GM12872 (cell line): ENCODE measurements around the gene CENPT.

Experiments used
- TF ChIP-seq, protein P1 (sequence below): IDR thresholded peaks from 3 replicates; pipeline ENCODE4 v1.5.1; 2011; ENCODE audit warnings: low read depth, mild to moderate bottlenecking, low read length, moderate library complexity; ENCODE audit not compliant: insufficient read depth

CENPT gene

DNA sequence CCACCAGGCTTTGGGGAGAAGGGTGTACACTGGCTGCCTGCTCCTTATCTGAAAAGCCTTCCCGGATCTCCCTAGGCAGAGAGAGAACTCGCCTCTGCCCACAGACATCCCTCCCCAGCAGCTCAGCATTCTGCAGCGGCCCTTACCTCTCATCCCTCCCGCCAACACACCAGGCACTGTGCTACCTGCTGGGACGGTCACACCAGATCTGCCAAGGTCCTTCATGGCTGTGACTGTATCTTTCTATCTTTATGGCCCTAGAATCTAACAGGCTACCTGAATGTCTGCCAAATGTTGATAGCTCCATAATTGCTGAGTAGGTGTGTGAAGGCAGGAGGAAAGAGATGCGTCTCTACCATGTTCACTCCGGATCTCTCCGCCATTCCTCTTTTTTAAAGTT, 32.9 kb downstream of the CENPT start:
- TF ChIP-seq, protein P1, sequence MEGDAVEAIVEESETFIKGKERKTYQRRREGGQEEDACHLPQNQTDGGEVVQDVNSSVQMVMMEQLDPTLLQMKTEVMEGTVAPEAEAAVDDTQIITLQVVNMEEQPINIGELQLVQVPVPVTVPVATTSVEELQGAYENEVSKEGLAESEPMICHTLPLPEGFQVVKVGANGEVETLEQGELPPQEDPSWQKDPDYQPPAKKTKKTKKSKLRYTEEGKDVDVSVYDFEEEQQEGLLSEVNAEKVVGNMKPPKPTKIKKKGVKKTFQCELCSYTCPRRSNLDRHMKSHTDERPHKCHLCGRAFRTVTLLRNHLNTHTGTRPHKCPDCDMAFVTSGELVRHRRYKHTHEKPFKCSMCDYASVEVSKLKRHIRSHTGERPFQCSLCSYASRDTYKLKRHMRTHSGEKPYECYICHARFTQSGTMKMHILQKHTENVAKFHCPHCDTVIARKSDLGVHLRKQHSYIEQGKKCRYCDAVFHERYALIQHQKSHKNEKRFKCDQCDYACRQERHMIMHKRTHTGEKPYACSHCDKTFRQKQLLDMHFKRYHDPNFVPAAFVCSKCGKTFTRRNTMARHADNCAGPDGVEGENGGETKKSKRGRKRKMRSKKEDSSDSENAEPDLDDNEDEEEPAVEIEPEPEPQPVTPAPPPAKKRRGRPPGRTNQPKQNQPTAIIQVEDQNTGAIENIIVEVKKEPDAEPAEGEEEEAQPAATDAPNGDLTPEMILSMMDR = no peak

DNA sequence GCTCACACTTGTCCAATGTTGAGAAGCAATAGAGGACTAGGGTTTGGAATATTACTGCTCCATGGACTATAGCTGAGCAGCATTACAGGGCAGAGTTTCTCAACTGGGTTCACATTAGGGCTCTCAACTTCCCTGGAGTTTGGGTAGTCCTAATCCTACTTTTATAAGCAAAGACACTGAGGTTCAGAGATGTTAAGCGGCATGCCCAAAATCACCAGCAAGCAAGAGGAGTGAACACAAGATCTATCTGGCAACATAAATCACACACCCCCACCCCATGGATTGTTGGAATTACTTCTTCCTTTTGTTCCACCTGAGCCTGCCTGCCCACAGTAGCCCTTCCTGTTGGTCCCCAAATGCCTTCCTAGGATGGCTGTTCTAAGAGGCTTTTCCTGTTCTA, 35.6 kb downstream of the CENPT start:
- TF ChIP-seq, protein P1 = no peak

DNA sequence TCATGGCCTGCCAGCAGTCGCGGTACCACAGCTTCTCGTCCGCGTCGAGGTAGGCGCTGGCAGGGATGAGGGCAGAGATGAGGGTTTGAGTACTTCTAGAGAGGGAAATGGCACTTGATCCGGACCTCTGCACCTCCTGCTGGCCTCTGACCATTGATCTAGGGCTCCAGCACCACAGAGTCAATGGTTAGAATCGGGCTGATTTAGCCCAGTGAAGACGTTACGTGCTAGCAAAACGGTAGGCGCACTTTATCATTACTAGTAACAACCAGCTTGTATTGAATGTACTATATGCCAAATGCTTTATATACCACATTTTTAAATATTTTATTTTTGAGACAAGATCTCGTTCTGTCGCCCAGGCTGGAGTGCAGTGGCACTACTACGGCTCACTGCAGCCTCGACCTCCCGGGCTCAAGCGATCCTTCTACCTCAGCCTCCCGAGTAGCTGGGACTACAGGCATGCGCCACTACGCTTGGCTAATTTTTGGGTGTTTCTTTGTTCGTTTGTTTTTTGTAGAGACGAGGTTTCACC, 40.3 kb downstream of the CENPT start:
- TF ChIP-seq, protein P1 = no peak

DNA sequence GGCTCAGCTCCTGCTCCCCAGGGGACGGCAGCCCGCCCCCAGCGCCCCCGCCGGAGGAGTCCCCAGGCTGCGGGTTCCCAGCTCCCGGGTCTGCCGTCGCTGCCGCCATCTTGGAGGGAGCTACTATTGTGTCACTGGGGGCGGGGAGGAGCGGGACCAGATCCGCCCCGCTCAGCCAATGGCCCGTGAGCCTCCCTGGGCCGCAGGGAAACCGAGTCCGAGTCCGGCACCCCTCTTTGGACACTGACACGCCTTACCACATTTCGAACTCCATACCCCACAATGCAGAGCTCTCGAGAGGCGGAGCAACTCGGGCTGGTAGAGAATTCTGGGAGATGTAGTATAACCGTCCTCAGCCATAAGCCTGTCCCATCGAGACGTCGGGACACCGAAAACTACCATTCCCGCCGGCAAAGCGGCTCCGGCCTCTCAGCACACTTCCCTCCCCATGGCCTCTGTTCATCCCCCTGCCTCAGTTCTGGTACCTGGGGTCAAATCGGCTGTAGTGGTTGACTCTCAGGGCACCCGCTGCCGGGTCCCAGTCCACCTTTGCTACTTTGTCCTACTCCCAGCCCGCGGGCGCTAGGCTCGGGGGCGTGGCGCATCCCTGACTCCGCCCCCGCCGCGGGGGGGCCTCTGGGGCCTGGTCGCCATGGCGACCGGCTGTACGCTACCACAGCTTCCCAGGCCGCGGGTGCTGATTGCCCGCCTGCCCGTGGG, 40.9 kb downstream of the CENPT start, which contains the start of the genes RANBP10 and TSNAXIP1:
Gene RANBP10 (minus strand): TSS at position 133 of the 720 bp plus-strand sequence. CDS start 24 bp downstream, at position 109.
Gene TSNAXIP1 (plus strand): TSS at position 462 of the 720 bp plus-strand sequence. CDS start 261 bp downstream, outside the sequence.
- TF ChIP-seq, protein P1 = no peak

DNA sequence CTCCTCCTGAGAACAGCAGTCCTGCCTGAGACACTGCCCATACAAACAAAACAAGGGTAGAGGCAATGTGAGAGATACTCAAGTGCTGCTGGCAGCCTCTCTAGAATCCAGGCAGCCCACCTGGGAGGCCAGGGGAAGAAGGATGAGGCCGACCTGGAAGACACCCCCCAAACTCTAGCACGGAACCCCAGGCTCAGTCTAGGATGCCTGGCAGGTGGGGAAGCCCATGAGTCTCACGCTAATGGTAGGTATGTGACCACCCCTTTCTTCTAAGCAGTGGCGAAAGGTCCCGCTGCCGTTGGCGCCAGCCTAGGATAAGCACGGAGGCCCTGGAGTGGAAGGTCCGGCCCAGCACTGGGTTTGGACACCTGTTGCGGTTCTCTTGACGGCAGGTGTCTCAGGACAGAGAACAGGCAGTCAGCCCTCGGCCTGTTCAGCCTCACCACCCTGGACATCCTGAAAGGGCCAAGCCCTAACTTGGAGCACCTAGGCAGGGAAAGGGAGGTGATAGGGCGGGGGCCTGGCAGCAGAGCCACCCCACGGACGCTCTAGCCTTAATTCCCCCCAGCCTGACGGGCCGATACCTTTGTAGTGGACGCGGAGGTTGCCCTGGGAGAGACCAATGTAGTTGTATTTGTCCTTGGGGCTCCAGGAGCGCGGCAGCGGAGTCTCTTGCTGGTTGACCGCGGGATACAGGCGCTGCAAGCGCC, 41.6 kb downstream of the CENPT start:
- TF ChIP-seq, protein P1 = no peak

DNA sequence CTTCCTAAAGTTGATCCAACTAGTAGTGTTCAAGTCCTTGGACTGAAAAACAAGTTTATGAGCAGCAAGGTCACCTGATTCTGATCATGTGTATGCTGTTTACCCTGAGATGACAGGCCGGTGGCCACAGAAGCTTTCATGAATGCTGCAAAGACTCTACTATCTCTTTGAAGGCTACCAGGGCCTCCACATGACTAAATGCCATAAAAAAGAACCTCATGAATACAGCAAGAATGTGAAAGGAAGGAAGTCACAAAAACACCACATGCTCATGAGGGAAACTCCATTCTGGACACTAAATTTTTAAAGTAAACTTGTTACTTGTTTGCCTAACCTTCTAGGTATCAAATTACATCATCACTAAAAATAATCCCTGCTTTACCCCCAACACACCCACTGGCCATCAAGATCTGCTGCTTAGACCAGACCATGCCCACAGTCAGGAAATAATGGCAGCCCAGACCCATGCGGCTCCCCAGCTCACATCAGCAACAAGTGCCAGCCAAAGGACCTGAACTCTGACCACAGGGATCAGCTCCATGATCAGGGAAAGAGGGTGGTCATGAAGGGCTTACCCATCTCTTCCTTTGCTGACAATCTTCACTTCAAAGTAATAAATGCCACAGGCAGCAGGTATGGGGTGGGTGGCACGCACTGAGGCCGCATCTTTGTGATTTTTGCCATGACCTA, 42.5 kb downstream of the CENPT start:
- TF ChIP-seq, protein P1 = no peak

DNA sequence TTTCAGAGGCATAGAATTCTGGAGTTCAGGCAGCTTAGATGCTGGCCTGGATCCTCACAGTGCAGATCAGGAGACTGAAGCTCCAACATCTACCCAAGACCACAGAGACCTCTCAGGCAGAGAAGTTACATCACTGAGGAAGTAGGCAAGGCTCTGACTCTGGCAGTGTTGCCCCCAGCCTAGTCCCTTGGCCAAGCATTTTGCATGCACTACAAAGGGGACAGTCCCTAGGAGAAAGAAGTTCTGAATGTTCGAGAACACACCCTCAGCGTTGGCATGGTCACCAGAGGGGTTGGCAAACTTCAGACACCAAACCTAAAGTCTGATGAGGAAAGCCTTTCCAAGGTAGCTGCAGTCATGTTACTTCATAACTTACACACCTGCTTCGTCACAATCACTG, 43.6 kb downstream of the CENPT start:
- TF ChIP-seq, protein P1 = no peak
